Uterus (tissue), 2 donors: ENCODE data around the gene UNC13A.

ENCODE experiments used
- POLR2A ChIP-seq, 2 donors: fragments of 450-650 bp; IDR thresholded peaks; one replicate each; pipeline ENCODE4 v1.6.1; 2016; ENCODE audit warnings: antibody characterized with exemption in 2 of 2, mild to moderate bottlenecking in 1 of 2, moderate library complexity in 1 of 2
- TF ChIP-seq, protein P1 (sequence below), 4 experiments: fragments of 200-600 bp in 2 of 4; fragments of 450-650 bp in 2 of 4; sonication (generic) in 2 of 4; IDR thresholded peaks; one replicate each; pipeline ENCODE4 v1.5.1; 2016 to 2019; ENCODE audit warnings: antibody characterized with exemption in 4 of 4, mild to moderate bottlenecking in 2 of 4, moderate library complexity in 1 of 4

DNA sequence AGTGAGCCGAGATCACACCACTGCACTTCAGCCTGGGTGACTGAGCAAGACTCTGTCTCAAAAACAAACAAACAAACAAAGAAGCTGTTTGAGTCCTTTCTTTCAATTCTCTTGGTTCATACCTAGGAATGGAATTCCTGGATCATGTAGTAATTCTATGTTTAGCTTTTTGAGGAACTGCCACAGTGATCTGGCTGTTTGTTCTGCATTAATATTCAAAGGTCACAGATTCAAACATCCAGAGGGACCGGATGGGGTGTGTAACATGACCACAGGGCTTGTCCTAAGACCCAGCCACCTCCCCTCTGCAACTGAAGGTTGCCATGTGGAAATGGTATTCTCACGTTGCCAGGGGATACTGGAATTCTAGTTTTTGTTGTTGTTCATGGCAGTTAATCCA lies 122.5 kb downstream of the UNC13A start:
- TF ChIP-seq, protein P1, sequence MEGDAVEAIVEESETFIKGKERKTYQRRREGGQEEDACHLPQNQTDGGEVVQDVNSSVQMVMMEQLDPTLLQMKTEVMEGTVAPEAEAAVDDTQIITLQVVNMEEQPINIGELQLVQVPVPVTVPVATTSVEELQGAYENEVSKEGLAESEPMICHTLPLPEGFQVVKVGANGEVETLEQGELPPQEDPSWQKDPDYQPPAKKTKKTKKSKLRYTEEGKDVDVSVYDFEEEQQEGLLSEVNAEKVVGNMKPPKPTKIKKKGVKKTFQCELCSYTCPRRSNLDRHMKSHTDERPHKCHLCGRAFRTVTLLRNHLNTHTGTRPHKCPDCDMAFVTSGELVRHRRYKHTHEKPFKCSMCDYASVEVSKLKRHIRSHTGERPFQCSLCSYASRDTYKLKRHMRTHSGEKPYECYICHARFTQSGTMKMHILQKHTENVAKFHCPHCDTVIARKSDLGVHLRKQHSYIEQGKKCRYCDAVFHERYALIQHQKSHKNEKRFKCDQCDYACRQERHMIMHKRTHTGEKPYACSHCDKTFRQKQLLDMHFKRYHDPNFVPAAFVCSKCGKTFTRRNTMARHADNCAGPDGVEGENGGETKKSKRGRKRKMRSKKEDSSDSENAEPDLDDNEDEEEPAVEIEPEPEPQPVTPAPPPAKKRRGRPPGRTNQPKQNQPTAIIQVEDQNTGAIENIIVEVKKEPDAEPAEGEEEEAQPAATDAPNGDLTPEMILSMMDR (IDR thresholded peaks at IDR 0.05), result no peak
- no peak for TF ChIP-seq POLR2A (IDR thresholded peaks at IDR 0.05)
